HepG2 (cell line): ENCODE data around the gene SIN3A. TPM values are rescaled to one million over a fixed set of nuclear protein-coding genes. Genes with fewer than 3 reads are reported as not detected.

Experiments
- CHD2 ChIP-seq: IDR thresholded peaks from 2 replicates; pipeline ENCODE4 v1.6.1; 2011; ENCODE audit warnings: low read depth, low read length, improper control_type of control experiment
- KLF16 ChIP-seq, 2 experiments: sonication (generic) in 1 of 2; formaldehyde crosslinking in 1 of 2; IDR thresholded peaks; 2 replicates each; pipeline versions ENCODE4 v1.6.1 to v1.8.0; 2016 to 2023; ENCODE audit warnings: missing genetic modification reagents in 2 of 2, missing compliant biosample characterization in 1 of 2
- MED13 ChIP-seq: sonication (generic); formaldehyde crosslinking; IDR thresholded peaks from 2 replicates; pipeline ENCODE4 v1.5.0; 2020; ENCODE audit warnings: missing genetic modification reagents
- NR2F1 ChIP-seq, 2 experiments: fragments of 450-650 bp in 1 of 2; formaldehyde crosslinking in 1 of 2; IDR thresholded peaks; 2 replicates each; pipeline versions ENCODE4 v1.5.0 to v1.6.1; 2016 to 2020; ENCODE audit warnings: mild to moderate bottlenecking in 1 of 2, missing compliant biosample characterization in 1 of 2, missing genetic modification reagents in 1 of 2, moderate library complexity in 1 of 2
- REXO4 ChIP-seq: sonication (generic); formaldehyde crosslinking; IDR thresholded peaks from 2 replicates; pipeline ENCODE4 v1.8.0; 2022; ENCODE audit warnings: missing genetic modification reagents, mild to moderate bottlenecking, borderline replicate concordance
- YEATS4 ChIP-seq: sonication (generic); formaldehyde crosslinking; IDR thresholded peaks from 2 replicates; pipeline ENCODE4 v1.4.0; 2020; ENCODE audit warnings: missing genetic modification reagents, borderline replicate concordance
- ZNF773 ChIP-seq: sonication (generic); formaldehyde crosslinking; IDR thresholded peaks from 2 replicates; pipeline ENCODE4 v1.4.0; 2020; ENCODE audit warnings: missing genetic modification reagents, borderline replicate concordance
- ZNF782 ChIP-seq: sonication (generic); formaldehyde crosslinking; IDR thresholded peaks from 2 replicates; pipeline ENCODE4 v1.4.0; 2020; ENCODE audit warnings: missing genetic modification reagents, mild to moderate bottlenecking, borderline replicate concordance
- ZSCAN31 ChIP-seq: sonication (generic); formaldehyde crosslinking; IDR thresholded peaks from 2 replicates; pipeline ENCODE4 v1.5.0; 2020; ENCODE audit warnings: low read depth, mild to moderate bottlenecking, missing genetic modification reagents
- ZZZ3 ChIP-seq: sonication (generic); formaldehyde crosslinking; IDR thresholded peaks from 2 replicates; pipeline ENCODE4 v1.4.0; 2020; ENCODE audit warnings: missing genetic modification reagents, mild to moderate bottlenecking, borderline replicate concordance
- polyA plus RNA-seq, 8 experiments: library from polyadenylated mRNA; depleted of rRNA in 3 of 8; stranded (reverse) in 7 of 8; unstranded in 1 of 8; fragments of >200 nt; fragmentation: Illumina TruSeq in 4 of 8; extraction: Trizol in 4 of 8; gene quantifications; 2 replicates each; pipeline versions ENCODE4 v1.2.1 to v1.2.3, GENCODE V29; 2011 to 2016; ENCODE audit warnings: low read depth in 4 of 8, missing spikeins in 1 of 8, mixed read lengths in 1 of 8; ENCODE audit not compliant: insufficient read depth in 1 of 8
- total RNA-seq, 5 experiments: library from RNA; depleted of rRNA; stranded (reverse); fragments of >200 nt; fragmentation: Illumina TruSeq; extraction: Trizol; gene quantifications; 2 replicates each; pipeline ENCODE4 v1.2.3, GENCODE V29; 2016; ENCODE audit warnings: low read depth in 1 of 5
- TF ChIP-seq, protein P1 (sequence below): sonication (generic); formaldehyde crosslinking; IDR thresholded peaks from 2 replicates; pipeline ENCODE4 v1.8.1; 2023; ENCODE audit warnings: missing genetic modification reagents, mild to moderate bottlenecking, borderline replicate concordance
- TF ChIP-seq, protein P2 (sequence below): sonication (generic); formaldehyde crosslinking; conservative IDR thresholded peaks from 2 replicates; pipeline ENCODE4 v1.4.0; 2020; ENCODE audit warnings: missing genetic modification reagents
- TF ChIP-seq, protein P3 (sequence below): sonication (generic); formaldehyde crosslinking; IDR thresholded peaks from one replicate; pipeline ENCODE4 v1.5.1; 2020; ENCODE audit warnings: mild to moderate bottlenecking, missing genetic modification reagents; ENCODE audit errors: not compliant biosample characterization
- TF ChIP-seq, protein P4 (sequence below): sonication (generic); formaldehyde crosslinking; IDR thresholded peaks from 2 replicates; pipeline ENCODE4 v1.9.0; 2022; ENCODE audit warnings: missing genetic modification reagents, mild to moderate bottlenecking, borderline replicate concordance
- TF ChIP-seq, protein P5 (sequence below): IDR thresholded peaks from 2 replicates; pipeline ENCODE4 v1.6.1; 2016; ENCODE audit warnings: missing compliant biosample characterization, missing genetic modification reagents, borderline replicate concordance

The SIN3A gene
- total and polyA plus RNA-seq, 2 of the 13 experiments (the other 11 are each of a cell fraction or from before 2014, with no cell fraction given) = 16.1 to 28.1 TPM

DNA sequence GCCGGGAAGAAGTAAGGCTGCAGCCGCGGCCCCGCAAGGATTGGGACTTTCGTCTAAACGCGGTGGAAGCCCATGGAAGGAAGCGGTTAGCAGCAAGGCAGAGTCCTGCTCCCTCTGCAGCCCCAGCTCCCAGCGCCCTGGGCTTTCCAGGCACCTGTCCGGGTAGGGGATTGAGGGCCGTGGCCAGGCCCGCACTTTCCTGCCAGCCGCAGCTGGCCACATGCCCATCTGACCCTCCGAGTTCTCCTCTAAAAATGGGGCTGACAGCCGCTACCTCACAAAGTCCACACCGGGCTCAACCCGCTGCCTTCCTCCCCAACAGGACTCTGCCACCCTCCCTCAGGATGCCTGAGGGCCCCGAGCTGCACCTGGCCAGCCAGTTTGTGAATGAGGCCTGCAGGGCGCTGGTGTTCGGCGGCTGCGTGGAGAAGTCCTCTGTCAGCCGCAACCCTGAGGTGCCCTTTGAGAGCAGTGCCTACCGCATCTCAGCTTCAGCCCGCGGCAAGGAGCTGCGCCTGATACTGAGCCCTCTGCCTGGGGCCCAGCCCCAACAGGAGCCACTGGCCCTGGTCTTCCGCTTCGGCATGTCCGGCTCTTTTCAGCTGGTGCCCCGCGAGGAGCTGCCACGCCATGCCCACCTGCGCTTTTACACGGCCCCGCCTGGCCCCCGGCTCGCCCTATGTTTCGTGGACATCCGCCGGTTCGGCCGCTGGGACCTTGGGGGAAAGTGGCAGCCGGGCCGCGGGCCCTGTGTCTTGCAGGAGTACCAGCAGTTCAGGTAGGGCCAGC, 102.7 kb downstream of the SIN3A start (continued):
- TF ChIP-seq ZZZ3 (no peak), ZSCAN31 (0 out of 2 replicates have a peak, but pooled peaks have one; percentile 59), CHD2 (no peak), REXO4 (CRISPR knock-in tag) (no peak), ZNF773 (CRISPR knock-in tag) (no peak), KLF16 (CRISPR knock-in tag; IDR thresholded peaks at IDR 0.05) (no peak), ZNF782 (no peak), NR2F1 (CRISPR knock-in tag; IDR thresholded peaks at IDR 0.05) (no peak), MED13 (CRISPR knock-in tag) (no peak), YEATS4 (CRISPR knock-in tag) (no peak)
- TF ChIP-seq, protein P1, sequence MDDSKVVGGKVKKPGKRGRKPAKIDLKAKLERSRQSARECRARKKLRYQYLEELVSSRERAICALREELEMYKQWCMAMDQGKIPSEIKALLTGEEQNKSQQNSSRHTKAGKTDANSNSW (CRISPR knock-in tag) = no peak
- TF ChIP-seq, protein P2, sequence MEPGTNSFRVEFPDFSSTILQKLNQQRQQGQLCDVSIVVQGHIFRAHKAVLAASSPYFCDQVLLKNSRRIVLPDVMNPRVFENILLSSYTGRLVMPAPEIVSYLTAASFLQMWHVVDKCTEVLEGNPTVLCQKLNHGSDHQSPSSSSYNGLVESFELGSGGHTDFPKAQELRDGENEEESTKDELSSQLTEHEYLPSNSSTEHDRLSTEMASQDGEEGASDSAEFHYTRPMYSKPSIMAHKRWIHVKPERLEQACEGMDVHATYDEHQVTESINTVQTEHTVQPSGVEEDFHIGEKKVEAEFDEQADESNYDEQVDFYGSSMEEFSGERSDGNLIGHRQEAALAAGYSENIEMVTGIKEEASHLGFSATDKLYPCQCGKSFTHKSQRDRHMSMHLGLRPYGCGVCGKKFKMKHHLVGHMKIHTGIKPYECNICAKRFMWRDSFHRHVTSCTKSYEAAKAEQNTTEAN (CRISPR knock-in tag) = no peak
- TF ChIP-seq, protein P3, sequence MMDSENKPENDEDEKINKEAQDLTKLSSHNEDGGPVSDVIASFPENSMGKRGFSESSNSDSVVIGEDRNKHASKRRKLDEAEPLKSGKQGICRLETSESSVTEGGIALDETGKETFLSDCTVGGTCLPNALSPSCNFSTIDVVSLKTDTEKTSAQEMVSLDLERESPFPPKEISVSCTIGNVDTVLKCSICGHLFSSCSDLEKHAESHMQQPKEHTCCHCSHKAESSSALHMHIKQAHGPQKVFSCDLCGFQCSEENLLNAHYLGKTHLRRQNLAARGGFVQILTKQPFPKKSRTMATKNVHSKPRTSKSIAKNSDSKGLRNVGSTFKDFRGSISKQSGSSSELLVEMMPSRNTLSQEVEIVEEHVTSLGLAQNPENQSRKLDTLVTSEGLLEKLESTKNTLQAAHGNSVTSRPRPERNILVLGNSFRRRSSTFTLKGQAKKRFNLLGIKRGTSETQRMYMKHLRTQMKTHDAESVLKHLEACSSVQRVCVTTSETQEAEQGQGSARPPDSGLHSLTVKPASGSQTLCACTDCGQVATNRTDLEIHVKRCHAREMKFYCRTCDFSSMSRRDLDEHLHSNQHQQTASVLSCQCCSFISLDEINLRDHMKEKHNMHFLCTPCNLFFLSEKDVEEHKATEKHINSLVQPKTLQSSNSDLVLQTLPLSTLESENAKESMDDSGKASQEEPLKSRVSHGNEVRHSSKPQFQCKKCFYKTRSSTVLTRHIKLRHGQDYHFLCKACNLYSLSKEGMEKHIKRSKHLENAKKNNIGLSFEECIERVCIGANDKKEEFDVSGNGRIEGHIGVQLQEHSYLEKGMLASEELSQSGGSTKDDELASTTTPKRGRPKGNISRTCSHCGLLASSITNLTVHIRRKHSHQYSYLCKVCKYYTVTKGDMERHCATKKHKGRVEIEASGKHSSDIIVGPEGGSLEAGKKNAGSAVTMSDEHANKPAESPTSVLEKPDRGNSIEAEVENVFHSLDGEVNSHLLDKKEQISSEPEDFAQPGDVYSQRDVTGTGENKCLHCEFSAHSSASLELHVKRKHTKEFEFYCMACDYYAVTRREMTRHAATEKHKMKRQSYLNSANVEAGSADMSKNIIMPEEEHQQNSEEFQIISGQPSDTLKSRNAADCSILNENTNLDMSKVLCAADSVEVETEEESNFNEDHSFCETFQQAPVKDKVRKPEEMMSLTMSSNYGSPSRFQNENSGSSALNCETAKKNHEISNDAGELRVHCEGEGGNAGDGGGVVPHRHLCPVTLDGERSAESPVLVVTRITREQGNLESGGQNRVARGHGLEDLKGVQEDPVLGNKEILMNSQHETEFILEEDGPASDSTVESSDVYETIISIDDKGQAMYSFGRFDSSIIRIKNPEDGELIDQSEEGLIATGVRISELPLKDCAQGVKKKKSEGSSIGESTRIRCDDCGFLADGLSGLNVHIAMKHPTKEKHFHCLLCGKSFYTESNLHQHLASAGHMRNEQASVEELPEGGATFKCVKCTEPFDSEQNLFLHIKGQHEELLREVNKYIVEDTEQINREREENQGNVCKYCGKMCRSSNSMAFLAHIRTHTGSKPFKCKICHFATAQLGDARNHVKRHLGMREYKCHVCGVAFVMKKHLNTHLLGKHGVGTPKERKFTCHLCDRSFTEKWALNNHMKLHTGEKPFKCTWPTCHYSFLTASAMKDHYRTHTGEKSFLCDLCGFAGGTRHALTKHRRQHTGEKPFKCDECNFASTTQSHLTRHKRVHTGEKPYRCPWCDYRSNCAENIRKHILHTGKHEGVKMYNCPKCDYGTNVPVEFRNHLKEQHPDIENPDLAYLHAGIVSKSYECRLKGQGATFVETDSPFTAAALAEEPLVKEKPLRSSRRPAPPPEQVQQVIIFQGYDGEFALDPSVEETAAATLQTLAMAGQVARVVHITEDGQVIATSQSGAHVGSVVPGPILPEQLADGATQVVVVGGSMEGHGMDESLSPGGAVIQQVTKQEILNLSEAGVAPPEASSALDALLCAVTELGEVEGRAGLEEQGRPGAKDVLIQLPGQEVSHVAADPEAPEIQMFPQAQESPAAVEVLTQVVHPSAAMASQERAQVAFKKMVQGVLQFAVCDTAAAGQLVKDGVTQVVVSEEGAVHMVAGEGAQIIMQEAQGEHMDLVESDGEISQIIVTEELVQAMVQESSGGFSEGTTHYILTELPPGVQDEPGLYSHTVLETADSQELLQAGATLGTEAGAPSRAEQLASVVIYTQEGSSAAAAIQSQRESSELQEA (CRISPR knock-in tag) = no peak
- TF ChIP-seq, protein P4, sequence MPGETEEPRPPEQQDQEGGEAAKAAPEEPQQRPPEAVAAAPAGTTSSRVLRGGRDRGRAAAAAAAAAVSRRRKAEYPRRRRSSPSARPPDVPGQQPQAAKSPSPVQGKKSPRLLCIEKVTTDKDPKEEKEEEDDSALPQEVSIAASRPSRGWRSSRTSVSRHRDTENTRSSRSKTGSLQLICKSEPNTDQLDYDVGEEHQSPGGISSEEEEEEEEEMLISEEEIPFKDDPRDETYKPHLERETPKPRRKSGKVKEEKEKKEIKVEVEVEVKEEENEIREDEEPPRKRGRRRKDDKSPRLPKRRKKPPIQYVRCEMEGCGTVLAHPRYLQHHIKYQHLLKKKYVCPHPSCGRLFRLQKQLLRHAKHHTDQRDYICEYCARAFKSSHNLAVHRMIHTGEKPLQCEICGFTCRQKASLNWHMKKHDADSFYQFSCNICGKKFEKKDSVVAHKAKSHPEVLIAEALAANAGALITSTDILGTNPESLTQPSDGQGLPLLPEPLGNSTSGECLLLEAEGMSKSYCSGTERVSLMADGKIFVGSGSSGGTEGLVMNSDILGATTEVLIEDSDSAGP (CRISPR knock-in tag) = peak; percentile 50; the same call in 1 of the 2 replicates
- TF ChIP-seq, protein P5, sequence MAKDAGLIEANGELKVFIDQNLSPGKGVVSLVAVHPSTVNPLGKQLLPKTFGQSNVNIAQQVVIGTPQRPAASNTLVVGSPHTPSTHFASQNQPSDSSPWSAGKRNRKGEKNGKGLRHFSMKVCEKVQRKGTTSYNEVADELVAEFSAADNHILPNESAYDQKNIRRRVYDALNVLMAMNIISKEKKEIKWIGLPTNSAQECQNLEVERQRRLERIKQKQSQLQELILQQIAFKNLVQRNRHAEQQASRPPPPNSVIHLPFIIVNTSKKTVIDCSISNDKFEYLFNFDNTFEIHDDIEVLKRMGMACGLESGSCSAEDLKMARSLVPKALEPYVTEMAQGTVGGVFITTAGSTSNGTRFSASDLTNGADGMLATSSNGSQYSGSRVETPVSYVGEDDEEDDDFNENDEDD (CRISPR knock-in tag) = no peak
